ENCODE measurements around the gene PDS5B. TPM values are rescaled to one million over a fixed set of nuclear protein-coding genes. Genes with fewer than 3 reads are reported as not detected.

The PDS5B gene
- total RNA-seq, 1 experiment from 2014 or later: 44.3 TPM

DNA sequence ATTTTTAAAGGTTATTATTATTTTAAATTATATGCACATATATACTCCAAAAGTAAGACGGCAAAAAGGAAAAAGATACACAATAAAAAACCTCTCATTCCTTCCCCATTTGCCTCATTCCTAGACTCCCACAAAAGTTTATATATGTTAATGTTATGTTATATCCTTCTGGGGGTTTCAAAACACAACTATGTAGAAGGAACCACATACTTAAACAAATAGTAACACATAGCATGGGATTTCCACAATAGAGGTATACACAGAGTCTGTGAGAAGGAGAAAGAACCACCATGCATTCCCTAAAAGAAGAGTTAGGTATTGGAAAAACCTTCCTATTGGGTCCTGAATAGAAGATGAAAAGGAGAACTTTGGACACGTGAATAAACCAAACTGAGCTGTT, 9.1 kb downstream of the PDS5B start (continued):
- TF ChIP-seq AFF4 (CRISPR knock-in tag; IDR thresholded peaks at IDR 0.05; ENCODE audit: borderline replicate concordance): no peak

DNA sequence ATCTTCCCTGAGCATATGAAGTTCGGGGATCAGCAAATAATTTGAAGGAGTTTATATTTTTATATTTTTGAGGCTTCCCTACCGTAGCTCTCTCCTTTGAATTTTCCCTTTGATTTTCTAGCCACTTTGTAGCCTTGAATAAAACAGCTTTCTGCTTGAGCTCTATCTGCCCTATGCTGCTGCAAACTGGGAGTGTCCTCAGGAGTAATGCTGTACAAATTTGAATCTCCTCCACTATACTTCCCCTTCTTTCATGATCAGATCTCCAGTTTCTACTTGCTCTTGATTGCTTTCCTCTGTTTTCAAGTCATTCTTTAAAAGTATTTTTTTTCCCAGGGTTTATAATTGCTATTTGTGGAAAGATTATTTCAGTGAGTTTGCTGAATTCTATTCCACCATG, 14.6 kb downstream of the PDS5B start:
- H3K9me3 Mint-ChIP-seq: peaks cover 30% of the 10 kb centered on the region
- no peaks in the 10 kb centered on the region for H3K27me3 Mint-ChIP-seq (ENCODE audit: low read depth)
- H3K4me3 Mint-ChIP-seq: no peak overlapping the region
- H3K36me3 Mint-ChIP-seq: peaks cover 41% of the 10 kb centered on the region
- H3K4me1 Mint-ChIP-seq: peaks cover 13% of the 10 kb centered on the region
- H3K27ac Mint-ChIP-seq: no peak overlapping the region; the same call in 1 of the 2 replicates
- no peak for TF ChIP-seq NR1H2 (CRISPR knock-in tag; IDR thresholded peaks at IDR 0.05)
- TF ChIP-seq MLX (CRISPR knock-in tag; IDR thresholded peaks at IDR 0.05): no peak
- TF ChIP-seq, protein P1, sequence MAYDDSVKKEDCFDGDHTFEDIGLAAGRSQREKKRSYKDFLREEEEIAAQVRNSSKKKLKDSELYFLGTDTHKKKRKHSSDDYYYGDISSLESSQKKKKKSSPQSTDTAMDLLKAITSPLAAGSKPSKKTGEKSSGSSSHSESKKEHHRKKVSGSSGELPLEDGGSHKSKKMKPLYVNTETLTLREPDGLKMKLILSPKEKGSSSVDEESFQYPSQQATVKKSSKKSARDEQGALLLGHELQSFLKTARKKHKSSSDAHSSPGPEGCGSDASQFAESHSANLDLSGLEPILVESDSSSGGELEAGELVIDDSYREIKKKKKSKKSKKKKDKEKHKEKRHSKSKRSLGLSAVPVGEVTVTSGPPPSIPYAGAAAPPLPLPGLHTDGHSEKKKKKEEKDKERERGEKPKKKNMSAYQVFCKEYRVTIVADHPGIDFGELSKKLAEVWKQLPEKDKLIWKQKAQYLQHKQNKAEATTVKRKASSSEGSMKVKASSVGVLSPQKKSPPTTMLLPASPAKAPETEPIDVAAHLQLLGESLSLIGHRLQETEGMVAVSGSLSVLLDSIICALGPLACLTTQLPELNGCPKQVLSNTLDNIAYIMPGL (CRISPR knock-in tag; IDR thresholded peaks at IDR 0.05): no peak
- TF ChIP-seq STAT6 (CRISPR knock-in tag; conservative IDR thresholded peaks at IDR 0.05; ENCODE audit: low read depth): no peak
- no peak for TF ChIP-seq RORB (CRISPR knock-in tag; IDR thresholded peaks at IDR 0.05)
- TF ChIP-seq, protein P2, sequence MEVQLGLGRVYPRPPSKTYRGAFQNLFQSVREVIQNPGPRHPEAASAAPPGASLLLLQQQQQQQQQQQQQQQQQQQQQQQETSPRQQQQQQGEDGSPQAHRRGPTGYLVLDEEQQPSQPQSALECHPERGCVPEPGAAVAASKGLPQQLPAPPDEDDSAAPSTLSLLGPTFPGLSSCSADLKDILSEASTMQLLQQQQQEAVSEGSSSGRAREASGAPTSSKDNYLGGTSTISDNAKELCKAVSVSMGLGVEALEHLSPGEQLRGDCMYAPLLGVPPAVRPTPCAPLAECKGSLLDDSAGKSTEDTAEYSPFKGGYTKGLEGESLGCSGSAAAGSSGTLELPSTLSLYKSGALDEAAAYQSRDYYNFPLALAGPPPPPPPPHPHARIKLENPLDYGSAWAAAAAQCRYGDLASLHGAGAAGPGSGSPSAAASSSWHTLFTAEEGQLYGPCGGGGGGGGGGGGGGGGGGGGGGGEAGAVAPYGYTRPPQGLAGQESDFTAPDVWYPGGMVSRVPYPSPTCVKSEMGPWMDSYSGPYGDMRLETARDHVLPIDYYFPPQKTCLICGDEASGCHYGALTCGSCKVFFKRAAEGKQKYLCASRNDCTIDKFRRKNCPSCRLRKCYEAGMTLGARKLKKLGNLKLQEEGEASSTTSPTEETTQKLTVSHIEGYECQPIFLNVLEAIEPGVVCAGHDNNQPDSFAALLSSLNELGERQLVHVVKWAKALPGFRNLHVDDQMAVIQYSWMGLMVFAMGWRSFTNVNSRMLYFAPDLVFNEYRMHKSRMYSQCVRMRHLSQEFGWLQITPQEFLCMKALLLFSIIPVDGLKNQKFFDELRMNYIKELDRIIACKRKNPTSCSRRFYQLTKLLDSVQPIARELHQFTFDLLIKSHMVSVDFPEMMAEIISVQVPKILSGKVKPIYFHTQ (CRISPR knock-in tag; IDR thresholded peaks at IDR 0.05): no peak
- TF ChIP-seq TEAD1 (CRISPR knock-in tag; IDR thresholded peaks at IDR 0.05): no peak
- no peak for TF ChIP-seq ZNF121 (CRISPR knock-in tag; IDR thresholded peaks at IDR 0.05)
- no peak for DNase-seq (ENCODE audit: low spot score)
- ChIA-PET CTCF (interaction anchor here (0.7 to 2.3 kb wide), 5 partner anchors 15 to 68 kb away, joined by 3 to 9 read pairs (median 4); partner anchors contain the start of gene PDS5B), POLR2A (interaction anchor here (1.2 kb wide), 1 partner anchor 15 kb away, joined by 3 read pairs; the partner anchor contains the start of gene PDS5B)
- no peak for ATAC-seq

DNA sequence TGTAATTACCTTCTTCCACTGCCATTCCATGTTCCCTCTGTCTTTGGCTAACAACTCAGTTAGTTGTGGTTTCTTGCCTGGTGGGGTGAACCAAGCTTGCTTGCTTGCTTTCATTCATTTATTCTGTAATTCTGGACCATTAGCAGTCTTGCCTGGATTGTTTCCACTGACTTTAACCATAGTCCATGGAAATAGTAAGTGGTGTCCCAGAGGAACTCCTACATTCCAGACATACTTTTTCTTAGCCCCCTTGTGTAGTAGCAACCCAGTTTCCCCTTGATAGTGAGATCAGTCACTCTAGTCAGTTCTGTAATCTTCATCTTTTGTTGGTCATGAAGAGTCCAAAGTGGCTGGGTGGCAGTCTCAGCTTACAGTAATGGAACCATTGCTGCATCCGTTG, 23.2 kb downstream of the PDS5B start:
- peaks cover 39% of the 10 kb centered on the region for H3K9me3 Mint-ChIP-seq
- ChIA-PET POLR2A (no interaction called here), CTCF (interaction anchor here (1.0 kb wide), 2 partner anchors 23 to 30 kb away, joined by 3 to 4 read pairs; partner anchors contain the start of gene PDS5B)
- H3K4me1 Mint-ChIP-seq: peaks cover 29% of the 10 kb centered on the region
- no peak overlapping the region; the same call in none of the 2 replicates for H3K27ac Mint-ChIP-seq
- ATAC-seq (peak; percentile 30; the same call in 1 of the 2 replicates), DNase-seq (ENCODE audit: low spot score) (no peak)
- H3K4me3 Mint-ChIP-seq: no peak overlapping the region
- no peaks in the 10 kb centered on the region for H3K27me3 Mint-ChIP-seq (ENCODE audit: low read depth)
- H3K36me3 Mint-ChIP-seq: peaks cover 43% of the 10 kb centered on the region
- TF ChIP-seq, protein P1 (CRISPR knock-in tag; IDR thresholded peaks at IDR 0.05): no peak
- TF ChIP-seq GTF2I (CRISPR knock-in tag; conservative IDR thresholded peaks at IDR 0.05) (no peak), ARID4B (CRISPR knock-in tag; IDR thresholded peaks at IDR 0.05; ENCODE audit: borderline replicate concordance) (no peak), PRRX2 (CRISPR knock-in tag; IDR thresholded peaks at IDR 0.05) (no peak), CBFB (CRISPR knock-in tag; IDR thresholded peaks at IDR 0.05; ENCODE audit: low read depth) (no peak), ZNF138 (CRISPR knock-in tag; conservative IDR thresholded peaks at IDR 0.05) (no peak)
